T-cell (primary cell): ENCODE measurements around the gene FSTL4. TPM values are rescaled to one million over a fixed set of nuclear protein-coding genes. Genes with fewer than 3 reads are reported as not detected.

ENCODE experiments used
- ATAC-seq, 4 experiments: fragments of 200-7000 bp in 3 of 4; fragments of 150-1000 bp in 1 of 4; cut with Tn5 transposase; replicated peaks in 1 of 4; 1 replicate in 3 of 4; 2 replicates in 1 of 4; pipeline ENCODE4 v1.10.0; 2021; ENCODE audit warnings: moderate library complexity in 3 of 4, mild to moderate bottlenecking in 2 of 4, moderate number of reproducible peaks in 1 of 4
- CTCF ChIA-PET, 2 donors: fragments of 300-600 bp; sonication (Branson Sonifier 250); formaldehyde crosslinking; loops; one replicate each; lab custom pipeline; 2022; ENCODE audit warnings: antibody characterized with exemption in 2 of 2; lab: Charles Lee
- POLR2A ChIA-PET, 2 donors: fragments of 300-600 bp; sonication (Branson Sonifier 250); formaldehyde crosslinking; loops; one replicate each; lab custom pipeline; 2022; ENCODE audit warnings: antibody characterized with exemption in 2 of 2; lab: Charles Lee
- DNase-seq, 35 experiments: peaks; one replicate each; pipeline versions ENCODE4 v3.0.0 to v3.0.0-alpha.2; 2013 to 2023
- H3K27ac ChIP-seq: one replicate; pipeline ENCODE4 v1.5.1; 2013; ENCODE audit warnings: low read length
- H3K27me3 ChIP-seq, 2 experiments: replicated peaks in 1 of 2; 1 replicate in 1 of 2; 2 replicates in 1 of 2; pipeline versions ENCODE4 v1.6.1 to v1.7.0; 2013; ENCODE audit warnings: low read length in 1 of 2, mixed read lengths in 1 of 2; ENCODE audit not compliant: control insufficient read depth in 2 of 2, insufficient read depth in 2 of 2; ENCODE audit errors: extremely low read depth in 1 of 2
- H3K36me3 ChIP-seq, 2 donors: 1 replicate in 1 of 2; 2 replicates in 1 of 2; pipeline versions ENCODE4 v1.6.1 to v1.7.0; 2013; ENCODE audit warnings: low read length in 1 of 2; ENCODE audit not compliant: control insufficient read depth in 2 of 2, insufficient read depth in 1 of 2; ENCODE audit errors: extremely low read depth in 1 of 2
- H3K4me1 ChIP-seq, 2 experiments: 1 replicate in 1 of 2; 2 replicates in 1 of 2; pipeline versions ENCODE4 v1.6.1 to v1.7.0; 2013; ENCODE audit warnings: low read length in 2 of 2, mixed read lengths in 1 of 2; ENCODE audit not compliant: insufficient read depth in 2 of 2, control insufficient read depth in 1 of 2; ENCODE audit errors: extremely low read depth in 1 of 2
- H3K4me3 ChIP-seq, 2 donors: 1 replicate in 1 of 2; 2 replicates in 1 of 2; pipeline versions ENCODE4 v1.5.1 to v1.7.0; 2013; ENCODE audit warnings: mild to moderate bottlenecking in 2 of 2, low read length in 1 of 2, moderate library complexity in 1 of 2; ENCODE audit not compliant: control insufficient read depth in 1 of 2; ENCODE audit errors: extremely low read depth in 1 of 2
- H3K9me3 ChIP-seq: 2 replicates; pipeline ENCODE4 v1.7.0; 2013
- H3K27ac Mint-ChIP-seq, 2 donors: one replicate each; pipeline ENCODE4 v1.8.0; 2020 to 2021; ENCODE audit warnings: mild to moderate bottlenecking in 2 of 2, mixed read lengths in 2 of 2
- H3K27me3 Mint-ChIP-seq, 2 donors: one replicate each; pipeline ENCODE4 v1.8.0; 2021 to 2022; ENCODE audit warnings: mixed read lengths in 2 of 2
- H3K36me3 Mint-ChIP-seq: one replicate; pipeline ENCODE4 v1.8.0; 2021; ENCODE audit warnings: mixed read lengths
- H3K4me1 Mint-ChIP-seq, 3 donors: one replicate each; pipeline ENCODE4 v1.8.0; 2020 to 2022; ENCODE audit warnings: mixed read lengths in 3 of 3, mild to moderate bottlenecking in 1 of 3
- H3K4me3 Mint-ChIP-seq, 3 donors: one replicate each; pipeline ENCODE4 v1.8.0; 2020 to 2022; ENCODE audit warnings: mild to moderate bottlenecking in 3 of 3, mixed read lengths in 3 of 3, moderate library complexity in 3 of 3
- H3K9me3 Mint-ChIP-seq, 3 donors: one replicate each; pipeline ENCODE4 v1.8.0; 2020 to 2022; ENCODE audit warnings: mixed read lengths in 3 of 3
- WGBS: methylation state at CpG from one replicate; pipeline ENCODE4 v1.1.5; 2013; ENCODE audit warnings: missing lambda C conversion rate; ENCODE audit not compliant: insufficient coverage; 5-methylcytosine and 5-hydroxymethylcytosine counted together
- total RNA-seq, 35 experiments: library from RNA in 6 of 35; stranded (reverse) in 6 of 35; fragments of 120-200 nt in 1 of 35; gene quantifications; one replicate each; pipeline versions ENCODE4 v1.2.1 to v1.2.4 and lab custom pipeline; 2013 to 2026

FSTL4 gene
- total RNA-seq, 5 donors from 2014 or later (not counting 1 experiment from before 2014, with no cell fraction given): 1.6 TPM; not detected in 3

GRCh38 chr5:133455676-133456075 is 156.7 kb downstream of the FSTL4 start:
- no peak overlapping the region for H3K4me3 ChIP-seq
- H3K27ac ChIP-seq: no peak overlapping the region
- H3K36me3 ChIP-seq: no peaks in the 10 kb centered on the region
- H3K27me3 ChIP-seq: peaks cover 0 to 8% of the 10 kb centered on the region in 2 experiments
- no peaks in the 10 kb centered on the region for H3K4me1 ChIP-seq
- DNase-seq (no peak), ATAC-seq (no peak)
- Mint-ChIP-seq H3K36me3 (no peaks in the 10 kb centered on the region), H3K27ac (no peak overlapping the region), H3K4me1 (peaks cover 0 to 15% (median 11%) of the 10 kb centered on the region in 3 donors), H3K4me3 (no peak overlapping the region), H3K9me3 (no peaks in the 10 kb centered on the region), H3K27me3 (peaks cover 0 to 4% of the 10 kb centered on the region in 2 donors)
- WGBS: 76% methylated on average over 5 of the region's 5 CpGs
- H3K9me3 ChIP-seq: no peaks in the 10 kb centered on the region
- CTCF ChIA-PET: interaction anchor here in 1 of 2 donors (0.5 to 0.6 kb wide), 2 partner anchors 16 to 346 kb away, joined by 3 read pairs; no protein-coding TSS in a partner anchor
- POLR2A ChIA-PET: no interaction called here

- DNase-seq (no peak), ATAC-seq (no peak)
- ChIA-PET POLR2A (no interaction called here), CTCF (no interaction called here)
- Mint-ChIP-seq H3K27me3 (peaks cover 3 to 8% of the 10 kb centered on the region in 2 donors), H3K4me1 (peaks cover 0 to 14% (median 7%) of the 10 kb centered on the region in 3 donors), H3K36me3 (no peaks in the 10 kb centered on the region), H3K4me3 (no peak overlapping the region), H3K9me3 (no peaks in the 10 kb centered on the region), H3K27ac (no peak overlapping the region)
- Histone ChIP-seq H3K27me3 (peaks cover 0 to 11% of the 10 kb centered on the region in 2 experiments), H3K9me3 (no peaks in the 10 kb centered on the region), H3K4me3 (no peak overlapping the region), H3K27ac (no peak overlapping the region), H3K4me1 (no peaks in the 10 kb centered on the region), H3K36me3 (no peaks in the 10 kb centered on the region)
- WGBS: 91% methylated on average over 3 of the region's 9 CpGs
Observed at GRCh38 chr5:133454442-133454841, 157.9 kb downstream of the FSTL4 start.

DNA sequence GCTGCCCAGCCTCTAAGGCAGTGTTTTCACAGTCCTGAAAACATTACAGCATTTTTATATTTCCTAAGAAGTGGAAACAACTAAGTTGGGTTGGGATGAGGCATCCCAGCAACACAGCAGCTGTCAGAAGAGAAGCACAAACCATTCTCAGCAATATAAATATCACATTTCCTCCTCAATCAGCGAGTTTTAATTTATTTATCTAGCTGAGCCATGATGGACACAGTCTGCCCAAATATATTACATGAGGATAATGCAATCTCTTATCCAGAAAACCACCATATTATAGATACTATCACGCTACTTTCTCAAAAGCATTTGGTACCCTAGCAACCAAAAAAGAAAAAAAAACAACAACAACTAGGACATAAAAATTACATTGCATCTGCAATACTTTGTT is 158.5 kb downstream of the FSTL4 start:
- Histone ChIP-seq H3K36me3 (no peaks in the 10 kb centered on the region), H3K4me1 (no peaks in the 10 kb centered on the region), H3K27ac (no peak overlapping the region), H3K9me3 (no peaks in the 10 kb centered on the region), H3K4me3 (no peak overlapping the region), H3K27me3 (peaks cover 0 to 15% of the 10 kb centered on the region in 2 experiments)
- Mint-ChIP-seq H3K27ac (no peak overlapping the region), H3K9me3 (no peaks in the 10 kb centered on the region), H3K27me3 (peaks cover 3 to 8% of the 10 kb centered on the region in 2 donors), H3K4me3 (no peak overlapping the region), H3K4me1 (peaks cover 0 to 13% (median 7%) of the 10 kb centered on the region in 3 donors), H3K36me3 (no peaks in the 10 kb centered on the region)
- CTCF ChIA-PET: no interaction called here
- POLR2A ChIA-PET: no interaction called here
- WGBS: no CpG with 5 or more reads among the region's 2 CpGs
- ATAC-seq (no peak), DNase-seq (no peak)

DNA sequence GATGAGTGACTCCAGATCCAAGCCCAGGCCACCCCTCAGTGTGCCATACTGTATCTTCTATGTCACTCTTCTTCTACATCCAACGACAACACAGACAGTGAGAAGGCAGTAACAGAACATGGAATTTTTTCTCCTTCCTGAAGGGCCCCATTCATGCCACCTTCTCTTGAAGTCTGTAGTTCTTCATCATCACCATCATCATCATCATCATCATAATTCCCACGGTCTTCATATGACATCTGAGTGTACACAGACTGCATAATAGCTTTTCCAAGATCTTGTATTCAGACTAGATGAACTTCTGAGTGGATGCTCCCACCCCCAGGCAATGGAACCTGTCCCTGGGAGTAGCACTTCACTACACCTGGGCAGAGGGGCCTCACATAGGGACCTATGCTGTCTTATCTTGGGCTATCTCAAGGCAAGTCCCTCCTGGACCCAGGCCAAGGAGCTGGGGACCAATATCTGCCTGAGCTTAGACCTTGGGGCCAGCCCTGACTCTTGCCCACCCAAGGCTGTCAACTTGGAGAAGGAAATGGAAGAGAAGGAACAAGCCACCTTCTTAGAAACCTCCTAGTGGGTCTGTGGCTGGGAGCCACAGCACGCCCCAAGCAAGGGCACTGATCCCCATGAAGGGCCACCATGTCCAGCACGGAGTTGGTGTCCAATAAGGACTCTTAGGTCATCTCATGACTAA is 159.1 kb downstream of the FSTL4 start:
- H3K27me3 Mint-ChIP-seq: peaks cover 3 to 8% of the 10 kb centered on the region in 2 donors
- H3K9me3 Mint-ChIP-seq: no peaks in the 10 kb centered on the region
- no peak overlapping the region for H3K27ac ChIP-seq
- ChIA-PET POLR2A (no interaction called here), CTCF (no interaction called here)
- no peaks in the 10 kb centered on the region for H3K36me3 ChIP-seq
- no peak overlapping the region for H3K4me3 Mint-ChIP-seq
- no peaks in the 10 kb centered on the region for H3K36me3 Mint-ChIP-seq
- no peak overlapping the region for H3K27ac Mint-ChIP-seq
- no peaks in the 10 kb centered on the region for H3K9me3 ChIP-seq
- no peaks in the 10 kb centered on the region for H3K4me1 ChIP-seq
- DNase-seq: no peak
- no peak for ATAC-seq
- peaks cover 0 to 16% of the 10 kb centered on the region in 2 experiments for H3K27me3 ChIP-seq
- no peak overlapping the region for H3K4me3 ChIP-seq
- peaks cover 0 to 10% (median 7%) of the 10 kb centered on the region in 3 donors for H3K4me1 Mint-ChIP-seq
- WGBS: 79% methylated on average over 4 of the region's 4 CpGs

DNA sequence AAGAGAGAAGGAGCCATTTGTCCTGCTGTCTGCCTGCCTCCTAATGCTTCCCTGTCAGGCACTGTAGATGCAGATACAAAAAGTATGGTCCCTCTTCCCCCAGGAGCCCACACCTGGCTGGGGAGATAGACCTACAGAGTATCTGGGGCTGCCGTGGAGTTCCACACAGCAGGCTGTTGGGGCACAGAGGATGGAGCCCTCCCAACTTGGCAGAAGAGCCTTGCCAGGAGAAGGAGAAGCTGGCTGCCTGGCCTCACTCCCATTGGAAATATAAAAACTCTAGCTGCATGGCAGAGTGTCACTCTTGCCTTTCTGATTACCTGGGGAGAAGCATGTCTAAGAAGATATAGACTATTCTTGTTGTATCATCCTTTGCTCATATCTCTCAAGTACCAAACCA is 160.4 kb downstream of the FSTL4 start:
- no peaks in the 10 kb centered on the region for H3K36me3 Mint-ChIP-seq
- ATAC-seq (no peak), DNase-seq (no peak)
- no peaks in the 10 kb centered on the region for H3K9me3 Mint-ChIP-seq
- H3K4me3 Mint-ChIP-seq: no peak overlapping the region
- no peak overlapping the region for H3K4me3 ChIP-seq
- no peaks in the 10 kb centered on the region for H3K36me3 ChIP-seq
- no peaks in the 10 kb centered on the region for H3K4me1 Mint-ChIP-seq
- no peak overlapping the region for H3K27ac Mint-ChIP-seq
- H3K4me1 ChIP-seq: no peaks in the 10 kb centered on the region
- WGBS: 100% methylated on average over 1 of the region's 1 CpG
- no peaks in the 10 kb centered on the region for H3K9me3 ChIP-seq
- CTCF ChIA-PET: no interaction called here
- POLR2A ChIA-PET: interaction anchor here in 1 of 2 donors (0.5 kb wide), 1 partner anchor 103 kb away, joined by 7 read pairs; no protein-coding TSS in a partner anchor
- H3K27me3 Mint-ChIP-seq: peaks cover 3 to 8% of the 10 kb centered on the region in 2 donors
- H3K27me3 ChIP-seq: peaks cover 0 to 19% of the 10 kb centered on the region in 2 experiments
- no peak overlapping the region for H3K27ac ChIP-seq

DNA sequence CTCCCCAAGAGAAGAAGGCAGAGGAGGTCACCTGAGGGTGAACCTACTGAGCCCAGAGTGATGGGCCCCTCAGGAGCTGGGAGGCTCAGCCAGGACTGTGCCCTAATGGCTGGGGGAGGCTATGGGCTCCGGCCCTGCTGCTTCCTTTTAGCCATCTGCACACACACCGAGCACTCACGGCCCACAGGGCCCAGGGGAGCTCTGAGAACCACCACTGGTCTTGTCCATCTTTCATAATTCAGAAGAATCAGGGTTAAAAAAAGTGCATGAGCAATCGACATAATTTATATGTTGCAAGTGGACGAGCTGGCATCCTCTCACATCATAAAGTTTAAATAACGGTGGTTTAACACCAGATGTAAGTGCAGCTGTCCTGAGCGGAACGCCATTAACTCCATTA is 162.1 kb downstream of the FSTL4 start:
- Mint-ChIP-seq H3K4me3 (no peak overlapping the region), H3K4me1 (no peaks in the 10 kb centered on the region), H3K27me3 (peaks cover 3 to 8% of the 10 kb centered on the region in 2 donors), H3K36me3 (no peaks in the 10 kb centered on the region), H3K9me3 (no peaks in the 10 kb centered on the region), H3K27ac (no peak overlapping the region)
- Histone ChIP-seq H3K4me3 (no peak overlapping the region), H3K4me1 (no peaks in the 10 kb centered on the region), H3K36me3 (no peaks in the 10 kb centered on the region), H3K27ac (no peak overlapping the region), H3K9me3 (no peaks in the 10 kb centered on the region), H3K27me3 (peaks cover 0 to 23% of the 10 kb centered on the region in 2 experiments)
- no peak for DNase-seq
- ChIA-PET CTCF (no interaction called here), POLR2A (no interaction called here)
- ATAC-seq: no peak
- 86% methylated on average over 5 of the region's 8 CpGs for WGBS
